ENCODE measurements around the gene DCN. TPM values are rescaled to one million over a fixed set of nuclear protein-coding genes. Genes with fewer than 3 reads are reported as not detected.

Gene DCN
- total RNA-seq, 2 donors from 2014 or later = not detected

- no peaks in the 10 kb centered on the region for H3K27me3 Mint-ChIP-seq
- H3K4me3 Mint-ChIP-seq = no peak overlapping the region
- no peaks in the 10 kb centered on the region for H3K4me1 Mint-ChIP-seq
- H3K36me3 Mint-ChIP-seq (ENCODE audit: low read depth) = no peaks in the 10 kb centered on the region
- ATAC-seq (replicated peaks) = no peak
- H3K9me3 Mint-ChIP-seq = no peaks in the 10 kb centered on the region
- no peak overlapping the region for H3K27ac Mint-ChIP-seq
Measured at GRCh38 chr12:91204421-91204820, 21.8 kb upstream of the DCN start.

- no peaks in the 10 kb centered on the region for H3K4me1 Mint-ChIP-seq
- no peaks in the 10 kb centered on the region for H3K27me3 Mint-ChIP-seq
- H3K4me3 Mint-ChIP-seq = no peak overlapping the region
- no peaks in the 10 kb centered on the region for H3K36me3 Mint-ChIP-seq (ENCODE audit: low read depth)
- ATAC-seq (replicated peaks) = no peak
- H3K9me3 Mint-ChIP-seq = no peaks in the 10 kb centered on the region
- H3K27ac Mint-ChIP-seq = no peak overlapping the region
Measured at GRCh38 chr12:91203610-91204009, 21.0 kb upstream of the DCN start.

- Mint-ChIP-seq H3K27me3 (no peaks in the 10 kb centered on the region), H3K36me3 (ENCODE audit: low read depth) (no peaks in the 10 kb centered on the region), H3K4me1 (no peaks in the 10 kb centered on the region), H3K4me3 (no peak overlapping the region), H3K27ac (no peak overlapping the region), H3K9me3 (no peaks in the 10 kb centered on the region)
- ATAC-seq (replicated peaks) = no peak
Measured at GRCh38 chr12:91202390-91202789, 19.8 kb upstream of the DCN start.

GRCh38 chr12:91196436-91196835 lies 13.8 kb upstream of the DCN start:
- no peak for ATAC-seq (replicated peaks)
- no peaks in the 10 kb centered on the region for H3K9me3 Mint-ChIP-seq
- no peaks in the 10 kb centered on the region for H3K36me3 Mint-ChIP-seq (ENCODE audit: low read depth)
- H3K27ac Mint-ChIP-seq = no peak overlapping the region
- H3K4me3 Mint-ChIP-seq = no peak overlapping the region
- H3K4me1 Mint-ChIP-seq = no peaks in the 10 kb centered on the region
- no peaks in the 10 kb centered on the region for H3K27me3 Mint-ChIP-seq

- no peaks in the 10 kb centered on the region for H3K9me3 Mint-ChIP-seq
- no peak for ATAC-seq (replicated peaks)
- no peaks in the 10 kb centered on the region for H3K4me1 Mint-ChIP-seq
- H3K27ac Mint-ChIP-seq = no peak overlapping the region
- no peaks in the 10 kb centered on the region for H3K36me3 Mint-ChIP-seq (ENCODE audit: low read depth)
- H3K27me3 Mint-ChIP-seq = peaks cover 4% of the 10 kb centered on the region
- no peak overlapping the region for H3K4me3 Mint-ChIP-seq
Measured at GRCh38 chr12:91194500-91194899, 11.9 kb upstream of the DCN start.

GRCh38 chr12:91191513-91192111 lies 9.0 kb upstream of the DCN start:
- Mint-ChIP-seq H3K4me3 (no peak overlapping the region), H3K9me3 (no peaks in the 10 kb centered on the region), H3K27me3 (peaks cover 4% of the 10 kb centered on the region), H3K27ac (no peak overlapping the region), H3K36me3 (ENCODE audit: low read depth) (no peaks in the 10 kb centered on the region), H3K4me1 (no peaks in the 10 kb centered on the region)
- no peak for ATAC-seq (replicated peaks)

- no peaks in the 10 kb centered on the region for H3K36me3 Mint-ChIP-seq (ENCODE audit: low read depth)
- no peaks in the 10 kb centered on the region for H3K4me1 Mint-ChIP-seq
- H3K27ac Mint-ChIP-seq = no peak overlapping the region
- peaks cover 4% of the 10 kb centered on the region for H3K27me3 Mint-ChIP-seq
- ATAC-seq (replicated peaks) = no peak
- H3K9me3 Mint-ChIP-seq = no peaks in the 10 kb centered on the region
- no peak overlapping the region for H3K4me3 Mint-ChIP-seq
Measured at GRCh38 chr12:91189516-91189915, 6.9 kb upstream of the DCN start.

- no peak overlapping the region for H3K27ac Mint-ChIP-seq
- H3K9me3 Mint-ChIP-seq = no peaks in the 10 kb centered on the region
- no peaks in the 10 kb centered on the region for H3K36me3 Mint-ChIP-seq (ENCODE audit: low read depth)
- no peak for ATAC-seq (replicated peaks)
- no peaks in the 10 kb centered on the region for H3K4me1 Mint-ChIP-seq
- no peak overlapping the region for H3K4me3 Mint-ChIP-seq
- peaks cover 5% of the 10 kb centered on the region for H3K27me3 Mint-ChIP-seq
Measured at GRCh38 chr12:91188778-91189177, 6.2 kb upstream of the DCN start.

GRCh38 chr12:91186156-91186555 lies 3.5 kb upstream of the DCN start:
- Mint-ChIP-seq H3K4me3 (no peak overlapping the region), H3K4me1 (no peaks in the 10 kb centered on the region), H3K27me3 (peaks cover 8% of the 10 kb centered on the region), H3K36me3 (ENCODE audit: low read depth) (no peaks in the 10 kb centered on the region), H3K27ac (no peak overlapping the region), H3K9me3 (no peaks in the 10 kb centered on the region)
- ATAC-seq (replicated peaks) = no peak

GRCh38 chr12:91185421-91185820 lies 2.8 kb upstream of the DCN start:
- H3K27me3 Mint-ChIP-seq = peaks cover 8% of the 10 kb centered on the region
- no peak for ATAC-seq (replicated peaks)
- no peaks in the 10 kb centered on the region for H3K36me3 Mint-ChIP-seq (ENCODE audit: low read depth)
- H3K4me1 Mint-ChIP-seq = no peaks in the 10 kb centered on the region
- H3K4me3 Mint-ChIP-seq = no peak overlapping the region
- H3K9me3 Mint-ChIP-seq = no peaks in the 10 kb centered on the region
- no peak overlapping the region for H3K27ac Mint-ChIP-seq

GRCh38 chr12:91183551-91183950 lies 934 bp upstream of the DCN start:
- peaks cover 4% of the 10 kb centered on the region for H3K27me3 Mint-ChIP-seq
- ATAC-seq (replicated peaks) = no peak
- no peaks in the 10 kb centered on the region for H3K36me3 Mint-ChIP-seq (ENCODE audit: low read depth)
- no peaks in the 10 kb centered on the region for H3K9me3 Mint-ChIP-seq
- H3K4me3 Mint-ChIP-seq = no peak overlapping the region
- no peaks in the 10 kb centered on the region for H3K4me1 Mint-ChIP-seq
- no peak overlapping the region for H3K27ac Mint-ChIP-seq

GRCh38 chr12:91180582-91181395 lies 1.8 kb downstream of the DCN start:
- no peaks in the 10 kb centered on the region for H3K36me3 Mint-ChIP-seq (ENCODE audit: low read depth)
- H3K4me3 Mint-ChIP-seq = no peak overlapping the region
- no peak overlapping the region for H3K27ac Mint-ChIP-seq
- H3K9me3 Mint-ChIP-seq = no peaks in the 10 kb centered on the region
- ATAC-seq (replicated peaks) = no peak
- no peaks in the 10 kb centered on the region for H3K4me1 Mint-ChIP-seq
- H3K27me3 Mint-ChIP-seq = peaks cover 4% of the 10 kb centered on the region

- Mint-ChIP-seq H3K4me1 (no peaks in the 10 kb centered on the region), H3K36me3 (ENCODE audit: low read depth) (no peaks in the 10 kb centered on the region), H3K27ac (no peak overlapping the region), H3K9me3 (no peaks in the 10 kb centered on the region), H3K27me3 (peaks cover 4% of the 10 kb centered on the region), H3K4me3 (no peak overlapping the region)
- ATAC-seq (replicated peaks) = no peak
Measured at GRCh38 chr12:91179966-91180561, 2.6 kb downstream of the DCN start.

- no peaks in the 10 kb centered on the region for H3K9me3 Mint-ChIP-seq
- H3K27ac Mint-ChIP-seq = no peak overlapping the region
- no peaks in the 10 kb centered on the region for H3K4me1 Mint-ChIP-seq
- H3K36me3 Mint-ChIP-seq (ENCODE audit: low read depth) = no peaks in the 10 kb centered on the region
- no peak for ATAC-seq (replicated peaks)
- H3K4me3 Mint-ChIP-seq = no peak overlapping the region
- H3K27me3 Mint-ChIP-seq = peaks cover 4% of the 10 kb centered on the region
Measured at GRCh38 chr12:91179315-91179714, 3.3 kb downstream of the DCN start.

- H3K27ac Mint-ChIP-seq = no peak overlapping the region
- ATAC-seq (replicated peaks) = no peak
- no peaks in the 10 kb centered on the region for H3K36me3 Mint-ChIP-seq (ENCODE audit: low read depth)
- H3K27me3 Mint-ChIP-seq = peaks cover 2% of the 10 kb centered on the region
- H3K4me1 Mint-ChIP-seq = no peaks in the 10 kb centered on the region
- H3K4me3 Mint-ChIP-seq = no peak overlapping the region
- H3K9me3 Mint-ChIP-seq = no peaks in the 10 kb centered on the region
Measured at GRCh38 chr12:91178781-91179180, 3.8 kb downstream of the DCN start.
